PC-3 (cell line): ENCODE results near the gene MTCL1.

Experiments used
- EZH2phosphoT487 ChIP-seq: fragments of 300-600 bp; sonication (generic); IDR thresholded peaks from 2 replicates; pipeline ENCODE4 v1.6.1; 2018; ENCODE audit warnings: mild to moderate bottlenecking, antibody characterized with exemption, low read length, borderline replicate concordance
- TF ChIP-seq, protein P1 (sequence below): fragments of 300-600 bp; sonication (generic); conservative IDR thresholded peaks from 2 replicates; pipeline ENCODE4 v1.5.1; 2017; ENCODE audit warnings: antibody characterized with exemption, low read depth, mild to moderate bottlenecking, low read length

DNA sequence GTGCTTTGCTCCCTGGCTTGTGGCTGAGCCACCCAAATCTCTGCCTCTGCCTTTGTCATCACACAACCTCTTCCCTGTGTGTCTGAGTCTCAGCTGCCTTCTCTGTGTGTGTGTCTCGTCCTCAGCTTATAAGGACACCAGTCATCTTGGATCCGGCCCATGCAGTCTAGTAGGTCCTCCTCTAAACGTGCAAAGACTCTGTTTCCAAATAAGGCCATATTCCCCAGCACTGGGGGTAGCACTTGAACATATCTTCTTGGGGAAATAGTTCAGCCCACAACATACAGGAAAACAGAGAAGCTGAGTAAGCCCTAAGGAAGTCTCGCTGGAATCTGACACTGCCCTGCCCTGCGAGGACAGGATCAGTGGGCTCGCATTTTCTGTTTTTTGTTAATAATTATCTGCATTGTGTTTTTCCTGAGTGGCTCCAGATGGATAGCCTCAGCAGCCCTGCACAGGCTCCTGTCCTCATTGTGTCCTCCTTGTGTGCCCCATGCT is 42.1 kb downstream of the MTCL1 start:
- TF ChIP-seq, protein P1, sequence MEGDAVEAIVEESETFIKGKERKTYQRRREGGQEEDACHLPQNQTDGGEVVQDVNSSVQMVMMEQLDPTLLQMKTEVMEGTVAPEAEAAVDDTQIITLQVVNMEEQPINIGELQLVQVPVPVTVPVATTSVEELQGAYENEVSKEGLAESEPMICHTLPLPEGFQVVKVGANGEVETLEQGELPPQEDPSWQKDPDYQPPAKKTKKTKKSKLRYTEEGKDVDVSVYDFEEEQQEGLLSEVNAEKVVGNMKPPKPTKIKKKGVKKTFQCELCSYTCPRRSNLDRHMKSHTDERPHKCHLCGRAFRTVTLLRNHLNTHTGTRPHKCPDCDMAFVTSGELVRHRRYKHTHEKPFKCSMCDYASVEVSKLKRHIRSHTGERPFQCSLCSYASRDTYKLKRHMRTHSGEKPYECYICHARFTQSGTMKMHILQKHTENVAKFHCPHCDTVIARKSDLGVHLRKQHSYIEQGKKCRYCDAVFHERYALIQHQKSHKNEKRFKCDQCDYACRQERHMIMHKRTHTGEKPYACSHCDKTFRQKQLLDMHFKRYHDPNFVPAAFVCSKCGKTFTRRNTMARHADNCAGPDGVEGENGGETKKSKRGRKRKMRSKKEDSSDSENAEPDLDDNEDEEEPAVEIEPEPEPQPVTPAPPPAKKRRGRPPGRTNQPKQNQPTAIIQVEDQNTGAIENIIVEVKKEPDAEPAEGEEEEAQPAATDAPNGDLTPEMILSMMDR, result no peak
- no peak for TF ChIP-seq EZH2phosphoT487
